CD1c-positive myeloid dendritic cell (primary cell): Measurements from ENCODE around the gene CYB5R3.
"Not testable (repeated sequence)": the region's sequence is repeated elsewhere in the genome, so short reads cannot be mapped to it uniquely, and the experiment has no call there.

ENCODE experiments used
- DNase-seq: peaks from one replicate; pipeline ENCODE4 v3.0.0-alpha.2; 2016; ENCODE audit errors: extremely low spot score

Gene CYB5R3

DNA sequence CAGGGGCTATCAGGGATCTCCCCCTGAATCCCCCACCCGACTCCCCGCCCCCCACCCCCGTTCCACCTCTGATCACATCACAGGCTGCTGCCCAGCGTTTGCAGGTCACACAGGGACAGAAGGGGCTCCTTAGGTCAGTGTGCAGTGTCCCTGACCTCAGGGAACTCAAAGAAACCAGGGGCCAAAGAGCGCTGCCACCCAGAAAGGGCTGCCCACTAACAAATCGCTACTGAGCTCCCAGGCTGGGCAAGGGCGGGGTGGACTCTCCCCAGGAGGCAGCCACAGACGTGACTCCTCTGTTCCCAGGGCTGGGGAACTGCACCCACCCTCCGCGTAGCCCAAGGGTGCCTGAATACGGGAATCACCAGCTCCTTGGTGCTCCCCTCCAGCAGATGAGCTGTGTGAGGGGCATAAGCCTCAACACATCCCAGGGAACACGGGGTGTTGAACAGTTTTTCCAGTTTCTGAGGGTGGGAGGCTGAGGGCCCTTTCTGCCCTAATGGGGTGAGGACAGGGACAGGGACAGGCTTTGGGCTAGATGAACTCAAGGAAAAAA is 24.6 kb downstream of the CYB5R3 start:
- no peak for DNase-seq

DNA sequence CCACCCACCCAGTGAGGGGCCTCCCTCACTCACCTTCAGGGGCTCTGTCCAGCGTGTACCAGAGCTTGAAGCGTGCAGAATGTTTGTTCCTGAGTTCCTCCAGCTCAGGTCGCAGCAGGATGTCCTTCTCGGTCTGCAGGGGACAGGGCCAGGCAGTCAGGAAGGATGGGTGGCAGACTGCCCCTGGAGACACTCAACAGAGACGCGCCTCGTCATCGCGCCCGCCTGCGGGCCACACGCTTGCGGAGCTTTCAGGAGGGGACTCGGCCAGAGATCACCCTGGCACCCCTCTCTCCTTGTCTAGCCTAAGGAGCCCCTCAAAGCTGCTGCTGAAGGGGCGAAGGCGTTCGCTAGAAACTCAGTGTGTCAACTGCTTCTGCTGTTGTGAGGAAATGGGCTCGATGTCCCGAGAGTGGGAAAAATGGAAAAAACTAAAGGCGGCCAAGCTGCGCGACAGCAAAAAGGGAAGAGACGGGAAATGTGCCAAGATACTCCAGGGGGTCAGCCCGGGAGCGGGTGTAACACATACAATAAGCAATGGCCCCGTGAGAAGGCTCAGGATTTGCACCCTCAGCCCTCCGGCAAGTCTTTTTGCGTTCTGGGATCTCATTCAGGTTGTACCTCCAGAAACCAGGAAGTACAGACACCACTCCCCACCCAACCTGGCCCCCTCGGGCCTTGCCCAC is 25.3 kb downstream of the CYB5R3 start:
- DNase-seq, result no peak

DNA sequence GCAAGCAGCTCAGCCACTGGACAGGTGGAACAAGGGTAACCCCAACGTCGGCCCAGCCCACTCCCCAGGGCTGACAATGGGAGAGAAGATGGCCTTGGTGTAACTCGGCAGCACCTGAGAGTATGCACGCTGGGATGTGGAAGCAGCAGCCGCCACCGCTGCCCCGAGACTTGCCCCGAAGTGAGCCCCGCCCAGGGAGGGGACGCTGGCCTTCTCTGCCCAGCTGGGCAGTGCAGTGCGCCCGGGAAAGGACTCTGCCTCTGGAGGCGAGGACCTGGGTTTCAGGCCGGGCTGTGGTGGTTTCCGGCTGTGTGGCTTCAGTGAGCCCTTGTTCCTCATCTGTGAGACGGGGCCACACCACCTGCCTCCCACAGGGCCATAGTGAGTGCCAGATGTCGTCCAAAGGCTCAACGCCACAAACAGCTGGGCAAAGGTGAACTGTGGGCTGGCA is 25.9 kb downstream of the CYB5R3 start:
- peak; percentile 68 for DNase-seq

DNA sequence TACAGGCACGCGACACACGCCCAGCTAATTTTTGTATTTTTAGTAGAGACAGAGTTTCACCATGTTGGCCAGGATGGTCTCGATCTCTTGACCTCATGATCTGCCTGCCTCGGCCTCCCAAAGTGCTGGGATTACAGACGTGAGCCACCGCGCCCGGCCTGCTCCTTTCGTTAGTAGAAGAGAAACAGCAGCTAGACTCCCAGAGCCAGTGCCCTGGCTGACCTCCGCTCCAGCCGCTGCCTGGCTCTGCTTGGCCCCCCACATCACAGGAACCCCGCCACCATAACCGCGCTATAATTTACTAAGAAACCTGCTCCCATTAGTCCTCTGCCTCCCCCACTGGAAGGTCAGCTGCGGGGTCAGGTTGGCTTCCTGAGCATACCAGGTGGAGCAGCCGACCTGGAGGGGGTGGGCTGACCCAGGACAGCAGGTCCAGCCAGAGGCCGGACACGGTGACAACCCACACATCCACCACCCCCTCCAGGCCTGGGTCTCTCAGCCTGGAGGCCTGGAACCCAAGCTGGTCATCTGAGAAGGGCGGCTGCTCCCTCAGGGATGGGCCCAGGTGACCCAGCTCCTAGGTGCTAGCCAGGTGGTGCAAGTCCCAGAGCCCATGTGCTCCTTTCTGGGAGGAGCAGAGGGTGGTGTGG is 27.0 kb downstream of the CYB5R3 start:
- DNase-seq, result no peak

DNA sequence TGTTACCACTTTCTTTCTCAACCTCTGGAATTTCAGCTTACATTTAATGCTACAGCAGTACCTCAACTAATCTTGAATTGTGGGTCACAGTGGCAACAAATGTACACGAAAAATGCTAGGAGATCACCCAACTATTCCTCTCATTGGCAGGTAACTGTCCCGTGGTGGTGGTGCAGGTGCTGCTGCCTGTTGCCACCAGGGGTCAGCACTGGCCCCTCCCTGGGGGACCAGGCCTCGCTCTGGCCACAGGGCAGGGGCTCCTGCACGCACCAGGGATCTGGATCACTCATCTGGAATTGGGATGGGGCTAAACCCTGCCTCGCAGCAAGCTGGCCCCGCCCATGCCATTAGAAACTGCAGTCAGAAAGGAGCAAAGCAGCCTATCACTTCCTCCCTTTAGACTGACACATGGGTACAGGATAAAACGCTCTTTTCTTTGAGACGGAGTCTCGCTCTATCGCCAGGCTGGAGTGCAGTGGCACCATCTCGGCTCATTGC is 27.6 kb downstream of the CYB5R3 start:
- DNase-seq, result peak; percentile 57

DNA sequence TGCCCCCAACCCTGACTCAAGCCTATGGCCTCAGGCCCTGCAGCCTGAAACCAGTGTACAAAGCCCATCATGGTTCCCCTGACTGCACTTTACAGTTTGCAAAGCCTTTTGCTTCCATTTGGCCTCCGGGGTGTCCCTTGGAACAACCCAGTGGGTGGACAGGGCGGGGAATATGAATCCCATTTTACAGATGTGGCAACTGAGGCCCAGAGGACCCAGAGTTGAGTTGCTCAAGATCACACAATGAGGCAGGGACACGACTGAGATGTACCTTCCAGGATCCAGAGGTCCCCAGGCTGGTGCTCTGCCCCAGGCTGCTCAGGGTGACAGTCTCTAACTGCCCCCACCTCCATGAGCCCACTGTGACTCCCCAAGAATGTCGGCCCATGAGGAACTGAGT is 29.1 kb downstream of the CYB5R3 start:
- DNase-seq, result no peak

DNA sequence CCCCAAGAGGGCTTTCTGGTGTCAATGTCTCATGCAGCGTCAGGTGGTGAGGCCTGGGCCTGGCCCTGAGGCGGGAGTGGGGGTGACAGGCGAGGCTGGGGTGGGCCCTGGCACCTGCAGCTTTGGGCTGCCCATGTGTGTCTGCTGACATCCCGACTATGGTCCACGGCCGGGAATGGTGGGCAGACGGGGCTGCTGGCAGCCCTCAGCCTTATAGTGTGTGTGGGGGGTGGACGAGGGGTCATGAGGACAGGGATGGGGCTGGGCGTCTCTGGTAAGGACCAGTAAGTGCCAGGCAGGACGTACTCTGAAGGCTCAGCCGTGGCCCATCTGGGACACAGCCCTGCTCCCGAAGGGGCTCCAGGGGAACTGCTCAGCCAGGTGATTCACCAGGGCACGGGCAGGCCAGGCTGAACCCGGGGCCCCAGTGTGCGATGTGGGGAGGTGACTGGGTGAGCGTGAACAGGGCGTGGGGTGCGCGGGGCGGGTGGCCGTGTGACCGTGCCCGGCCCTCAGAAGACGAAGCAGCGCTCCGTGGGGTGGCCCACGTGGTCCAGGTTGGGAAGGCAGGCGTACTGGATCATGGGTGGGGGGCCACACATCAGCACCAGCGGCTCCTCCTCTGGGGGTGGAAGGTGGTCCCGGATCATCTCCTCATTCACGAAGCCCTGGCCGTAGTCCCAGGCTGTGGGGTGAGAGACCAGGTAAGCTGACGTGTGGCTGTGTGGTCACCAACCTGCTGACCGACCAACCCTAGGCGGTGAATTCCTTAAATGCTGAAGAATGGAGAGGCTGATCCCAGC is 29.7 kb downstream of the CYB5R3 start:
- no peak for DNase-seq

DNA sequence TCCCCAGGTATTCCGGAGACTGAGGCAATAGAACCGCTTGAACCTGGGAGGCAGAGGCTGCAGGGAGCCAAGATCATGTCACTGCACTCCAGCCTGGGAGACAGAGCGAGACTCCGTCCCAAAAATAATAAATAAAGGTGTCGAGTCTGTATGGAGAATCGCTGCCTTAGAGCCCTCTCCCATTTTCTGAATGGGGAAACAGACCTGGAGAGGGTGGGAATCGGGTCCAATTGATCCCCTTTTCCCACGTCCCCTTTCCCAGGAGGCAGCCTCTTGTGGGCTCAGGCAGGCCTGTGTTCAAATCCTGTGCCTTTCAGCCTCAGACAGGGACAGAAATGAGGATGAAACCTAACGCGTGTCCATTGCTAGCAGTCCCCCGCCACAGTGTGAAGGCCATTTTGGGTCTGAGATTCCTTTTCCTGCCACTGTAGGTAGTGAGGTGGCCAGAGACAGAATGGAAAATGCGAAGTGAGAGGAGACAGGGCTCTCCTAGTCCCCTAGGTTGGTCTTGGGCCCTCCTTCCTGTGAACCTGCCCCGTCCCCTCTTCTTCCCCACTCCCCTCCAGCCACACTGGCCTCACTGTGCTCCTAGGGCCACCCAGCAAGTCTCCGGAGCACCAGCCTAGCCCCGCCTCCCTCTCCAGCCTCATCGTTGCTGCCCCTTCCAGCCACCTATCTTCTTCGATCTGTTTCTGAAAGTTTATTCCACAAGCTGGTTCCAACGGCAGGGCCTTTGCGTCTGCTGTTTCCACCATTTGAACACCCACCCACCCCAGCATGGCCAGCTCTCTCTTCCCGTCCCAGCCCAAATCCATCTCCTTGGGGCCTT is 31.8 kb downstream of the CYB5R3 start:
- no peak for DNase-seq

DNA sequence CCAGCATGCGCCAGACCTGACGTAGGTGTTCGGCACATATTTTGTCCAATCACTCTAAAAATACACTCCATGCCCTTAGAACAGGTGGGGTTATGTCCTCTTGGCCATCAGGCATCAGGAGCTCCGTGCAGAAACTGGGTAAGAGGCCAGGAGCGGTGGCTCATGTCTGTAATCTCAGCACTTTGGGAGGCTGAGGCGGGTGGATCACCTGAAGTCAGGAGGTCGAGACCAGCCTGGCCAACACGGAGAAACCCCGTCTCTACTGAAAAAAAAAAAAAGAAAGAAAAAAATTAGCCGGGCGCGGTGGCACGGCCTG is 33.4 kb downstream of the CYB5R3 start:
- DNase-seq, result not testable (repeated sequence)

DNA sequence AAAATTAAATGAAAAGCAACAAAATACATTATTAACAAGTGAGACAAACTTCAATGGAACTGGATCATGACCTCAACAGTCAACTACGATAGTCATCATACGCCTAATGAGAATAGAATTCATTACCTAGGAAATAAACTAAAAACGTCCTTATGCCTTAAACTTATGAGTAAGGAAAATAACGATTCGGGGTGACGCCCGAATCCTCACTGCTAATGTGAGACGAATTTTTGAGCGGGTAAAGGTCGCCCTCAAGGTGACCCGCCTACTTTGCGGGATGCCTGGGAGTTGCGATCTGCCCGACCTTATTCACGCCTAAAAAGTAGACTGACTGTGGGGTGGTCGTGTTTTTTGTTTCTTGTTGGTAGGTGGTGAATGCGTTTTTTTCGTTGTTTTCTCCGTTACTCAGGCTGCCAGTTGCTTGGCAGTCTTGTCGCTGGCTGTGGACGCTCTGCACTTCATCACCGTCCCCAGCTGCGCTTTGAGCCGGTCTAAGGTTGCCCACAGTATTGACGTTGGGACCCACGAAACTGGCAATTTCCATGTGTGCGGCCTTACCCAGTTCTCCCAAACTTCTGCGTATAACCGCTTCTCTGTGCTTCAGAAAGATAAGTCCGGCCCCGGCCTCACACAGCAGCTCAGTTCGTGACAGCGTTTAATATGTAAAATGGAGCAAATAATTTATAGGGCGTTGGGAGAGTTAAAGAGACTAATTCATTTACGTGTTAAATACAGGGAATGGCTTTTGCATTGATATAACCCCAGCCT is 33.9 kb downstream of the CYB5R3 start:
- DNase-seq, result peak; percentile 97

DNA sequence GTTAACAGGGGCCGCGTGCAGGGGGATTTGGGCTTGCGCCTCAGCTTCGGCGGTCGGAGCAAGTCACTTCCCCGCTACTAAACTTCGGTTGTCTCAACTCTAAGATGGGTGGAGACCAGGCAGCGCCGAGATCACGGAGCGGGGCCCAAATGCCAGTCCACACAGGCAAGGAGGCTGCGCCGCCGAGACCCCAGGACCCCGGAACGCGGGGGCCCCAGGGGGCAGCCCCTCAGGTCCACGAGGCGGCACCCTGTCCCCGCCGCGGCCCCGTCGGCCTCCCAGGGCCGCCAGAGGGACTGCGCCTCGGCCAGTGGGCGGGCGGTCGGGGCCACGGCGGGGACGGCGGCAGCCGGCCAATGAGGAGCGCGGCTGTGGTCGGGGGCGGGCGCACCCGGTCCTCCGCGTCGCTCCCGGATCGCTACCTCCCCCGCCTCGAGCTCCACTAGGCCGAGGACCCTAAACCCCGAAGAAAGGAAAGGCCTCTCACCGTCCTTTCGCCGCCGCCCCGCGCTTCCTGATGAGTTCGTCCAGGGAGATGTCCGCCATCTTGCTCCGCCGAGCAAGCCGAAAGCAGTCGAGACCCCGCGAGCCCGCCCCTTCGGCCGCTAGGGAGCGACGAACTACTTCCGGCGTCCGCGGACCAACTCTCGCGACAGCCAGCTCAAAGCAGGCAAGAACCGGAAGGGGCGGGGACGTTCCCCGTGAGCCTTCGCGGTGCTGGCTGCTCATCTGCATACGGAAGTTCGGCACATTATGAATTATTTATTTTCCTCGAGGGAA is 34.7 kb downstream of the CYB5R3 start, which contains the start of gene POLDIP3:
Gene POLDIP3, minus strand, starts transcription at position 572 of the 780 bp plus-strand sequence. Its CDS starts 26 bp downstream, at position 546.
- DNase-seq, result peak; percentile 99

DNA sequence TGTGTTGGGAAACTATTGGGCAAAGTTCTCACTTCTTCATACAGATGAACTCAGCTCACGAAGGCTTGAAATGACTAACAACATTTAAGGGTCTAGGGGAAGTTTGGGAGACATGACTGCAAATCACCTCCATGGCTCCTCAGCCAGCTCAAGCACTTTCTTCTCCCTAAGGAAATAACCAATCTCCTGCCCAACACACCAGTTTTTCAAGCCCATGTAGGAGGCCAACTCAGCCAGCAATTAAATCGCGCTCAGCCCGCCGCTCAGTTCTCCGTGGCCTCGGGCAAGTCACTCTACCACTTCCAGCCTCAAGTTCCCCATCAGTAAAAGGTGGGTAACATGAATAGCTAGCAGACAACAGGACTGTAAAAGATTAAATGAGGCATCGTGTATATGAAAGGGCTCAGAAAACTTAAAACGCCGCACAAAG is 35.3 kb downstream of the CYB5R3 start:
- DNase-seq, result peak; percentile 91

DNA sequence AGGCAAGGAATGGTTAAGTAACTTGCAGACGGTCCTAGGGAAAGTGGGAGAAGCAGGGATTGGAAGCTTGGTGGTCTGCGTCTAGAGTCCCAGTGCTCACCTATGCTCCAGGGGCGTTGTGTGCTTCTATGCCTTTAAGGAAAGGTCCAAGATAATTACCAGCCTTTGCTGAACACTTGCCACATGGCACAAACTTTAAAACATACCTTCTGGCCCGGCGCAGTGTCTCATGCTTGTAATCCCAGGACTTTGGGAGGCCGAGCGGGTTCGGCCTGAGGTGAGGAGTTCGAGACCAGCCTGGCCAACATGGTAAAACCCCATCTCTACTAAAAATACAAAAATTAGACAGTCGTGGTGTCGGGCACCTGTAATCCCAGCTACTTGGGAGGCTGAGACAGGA is 36.9 kb downstream of the CYB5R3 start:
- no peak for DNase-seq

DNA sequence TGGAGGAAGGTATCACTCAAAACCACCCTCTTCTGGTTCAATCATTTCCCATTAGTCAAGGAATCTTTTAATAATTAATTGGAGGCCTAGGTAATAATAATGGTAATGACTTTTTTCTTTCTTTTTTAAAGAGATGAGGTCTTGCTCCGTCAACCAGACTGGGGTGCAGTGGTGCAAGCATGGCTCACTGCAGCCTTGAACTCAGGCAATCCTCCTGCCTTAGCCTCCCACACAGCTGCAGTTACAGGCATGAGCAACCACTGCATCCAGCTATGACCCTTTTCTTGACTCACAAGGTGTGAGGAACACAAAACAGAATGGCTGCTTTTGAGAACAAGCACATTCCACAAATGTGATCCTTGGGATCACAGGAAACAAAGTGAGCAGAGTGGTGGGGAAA is 38.1 kb downstream of the CYB5R3 start:
- DNase-seq, result peak; percentile 26

DNA sequence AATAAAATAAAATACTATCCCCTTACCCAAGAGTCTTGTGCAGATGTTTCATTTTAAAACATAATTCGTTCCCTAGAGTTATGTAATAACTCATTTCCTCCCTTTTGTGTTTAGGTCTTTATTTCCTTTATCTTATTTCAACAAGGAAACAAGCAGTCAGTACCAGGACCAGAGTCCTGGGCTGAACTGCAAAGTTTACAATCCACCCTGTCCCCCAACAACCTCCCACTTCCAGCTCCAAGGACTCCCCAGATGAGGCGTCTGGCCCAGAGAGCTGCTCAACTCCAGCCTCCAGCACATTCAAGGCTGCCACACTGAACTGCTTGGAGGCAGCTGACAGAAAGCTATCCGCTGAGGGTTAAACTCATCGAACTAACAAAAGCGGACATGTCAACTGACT is 39.0 kb downstream of the CYB5R3 start:
- DNase-seq, result no peak

DNA sequence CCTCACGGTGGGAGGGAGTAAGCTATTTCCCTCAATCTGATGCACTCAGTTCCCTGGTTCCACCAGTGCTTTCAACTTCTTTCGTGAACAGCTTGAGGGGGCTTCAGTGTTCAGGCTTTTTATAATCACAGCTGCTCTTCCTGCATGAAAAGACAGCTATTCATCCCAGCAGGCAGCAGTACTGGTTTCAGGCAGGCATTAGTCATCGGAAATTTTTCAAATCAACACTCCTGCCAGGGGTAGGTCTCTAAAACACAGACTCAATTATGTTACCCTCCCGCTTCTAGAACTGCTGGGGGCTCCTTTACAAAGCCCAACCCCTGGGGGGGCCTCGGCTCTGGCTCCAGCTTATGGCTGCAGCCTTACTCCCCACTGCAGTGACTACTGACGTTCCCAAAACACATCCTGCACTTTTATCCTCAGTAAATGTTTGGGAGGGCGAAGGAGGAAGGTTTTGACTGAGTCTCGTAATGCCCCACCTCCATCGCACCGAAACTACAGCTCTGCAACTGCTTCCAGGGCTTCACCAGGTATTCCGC is 40.3 kb downstream of the CYB5R3 start:
- DNase-seq, result no peak

DNA sequence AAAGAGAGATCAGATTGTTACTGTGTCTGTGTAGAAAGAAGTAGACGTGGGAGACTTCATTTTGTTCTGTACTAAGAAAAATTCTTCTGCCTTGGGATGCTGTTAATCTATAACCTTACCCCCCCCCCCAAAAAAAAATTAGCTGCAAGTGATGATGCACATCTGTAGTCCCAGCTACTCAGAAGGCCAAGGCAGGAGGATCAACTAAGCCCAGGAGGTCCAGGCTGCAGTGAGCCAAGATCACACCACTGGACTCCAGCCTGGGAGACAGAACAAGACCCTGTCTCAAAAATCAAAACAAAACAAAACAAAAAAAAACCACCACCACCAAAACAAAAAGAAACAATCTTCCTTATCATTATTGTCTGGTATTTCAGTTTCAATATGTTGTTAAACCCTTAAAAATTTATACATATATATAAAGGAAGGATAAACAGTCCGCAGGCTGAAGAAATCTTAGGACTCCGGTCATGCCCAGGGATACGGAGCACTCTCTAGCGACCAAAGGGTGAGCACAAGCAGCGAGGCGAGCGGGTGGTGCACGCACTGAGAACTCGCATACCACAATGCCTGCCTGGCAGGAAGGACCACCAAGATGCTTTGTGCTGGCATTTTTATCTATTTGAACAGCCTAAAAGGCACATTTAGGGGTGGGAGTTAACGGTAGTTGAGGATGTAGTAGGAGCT is 40.9 kb downstream of the CYB5R3 start:
- no peak for DNase-seq

DNA sequence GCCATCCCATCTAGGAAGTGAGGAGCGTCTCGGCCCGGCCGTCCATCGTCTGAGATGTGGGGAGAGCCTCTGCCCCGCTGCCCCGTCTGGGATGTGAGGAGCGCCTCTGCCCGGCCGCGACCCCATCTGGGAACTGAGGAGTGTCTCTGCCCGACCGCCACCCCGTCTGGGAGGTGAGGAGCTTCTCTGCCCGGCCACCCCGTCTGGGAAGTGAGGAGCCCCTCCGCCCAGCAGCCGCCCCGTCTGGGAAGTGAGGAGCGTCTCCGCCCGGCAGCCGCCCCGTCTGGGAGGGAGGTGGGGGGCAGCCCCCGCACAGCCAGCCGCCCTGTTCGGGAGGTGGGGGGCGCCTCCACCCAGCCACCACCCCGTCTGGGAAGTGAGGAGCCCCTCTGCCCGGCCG is 41.6 kb downstream of the CYB5R3 start:
- not testable (repeated sequence) for DNase-seq

DNA sequence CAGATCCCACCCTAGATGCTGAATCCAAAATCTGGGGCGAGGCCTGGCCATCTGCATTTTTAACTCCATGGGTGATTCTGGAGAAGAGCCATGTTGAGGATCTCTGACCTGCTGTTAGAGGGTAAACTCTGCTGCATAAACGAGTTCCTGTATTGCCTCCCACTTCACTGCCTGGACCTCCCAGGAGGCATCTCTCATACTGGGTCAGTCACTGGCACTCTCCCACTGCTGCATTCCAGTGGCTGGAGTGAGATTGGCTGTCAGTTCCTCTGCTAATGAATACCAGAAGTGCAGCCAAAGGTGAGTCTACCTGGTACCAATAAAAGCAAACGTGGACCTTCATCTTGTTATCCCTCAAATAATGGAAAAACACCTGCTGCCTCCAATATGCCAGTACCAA is 44.8 kb downstream of the CYB5R3 start:
- no peak for DNase-seq
